ENCODE data around the gene PROX1.

The PROX1 gene

DNA sequence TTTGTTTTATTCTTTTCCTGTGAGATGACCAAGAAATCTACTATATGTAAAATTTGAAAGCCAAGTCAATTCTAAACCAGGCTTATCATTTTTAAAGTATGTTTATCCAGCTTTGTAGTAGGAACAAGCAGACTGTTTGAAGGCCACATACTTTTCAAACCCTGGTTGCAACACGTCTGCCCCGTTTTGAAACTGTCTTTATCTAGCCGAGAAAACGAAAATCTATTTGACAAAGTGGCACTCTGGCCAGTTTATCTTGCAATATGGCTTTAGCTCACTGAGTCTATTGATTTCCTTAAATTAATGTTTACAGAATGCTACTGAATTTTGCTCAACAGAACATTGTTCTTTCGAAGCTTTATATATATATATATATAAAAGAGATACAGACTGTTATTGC lies 39.7 kb downstream of the PROX1 start:
- no peak for ATAC-seq
- no peak for TF ChIP-seq ZNF70 (CRISPR knock-in tag; IDR thresholded peaks at IDR 0.05)
- TF ChIP-seq SNAI2 (CRISPR knock-in tag; IDR thresholded peaks at IDR 0.05): no peak
- TF ChIP-seq CSDC2 (CRISPR knock-in tag; IDR thresholded peaks at IDR 0.05): no peak
- TF ChIP-seq ISL1 (CRISPR knock-in tag; IDR thresholded peaks at IDR 0.05): no peak
- no peak for TF ChIP-seq OSR1 (CRISPR knock-in tag; IDR thresholded peaks at IDR 0.05)
- TF ChIP-seq, protein P1, sequence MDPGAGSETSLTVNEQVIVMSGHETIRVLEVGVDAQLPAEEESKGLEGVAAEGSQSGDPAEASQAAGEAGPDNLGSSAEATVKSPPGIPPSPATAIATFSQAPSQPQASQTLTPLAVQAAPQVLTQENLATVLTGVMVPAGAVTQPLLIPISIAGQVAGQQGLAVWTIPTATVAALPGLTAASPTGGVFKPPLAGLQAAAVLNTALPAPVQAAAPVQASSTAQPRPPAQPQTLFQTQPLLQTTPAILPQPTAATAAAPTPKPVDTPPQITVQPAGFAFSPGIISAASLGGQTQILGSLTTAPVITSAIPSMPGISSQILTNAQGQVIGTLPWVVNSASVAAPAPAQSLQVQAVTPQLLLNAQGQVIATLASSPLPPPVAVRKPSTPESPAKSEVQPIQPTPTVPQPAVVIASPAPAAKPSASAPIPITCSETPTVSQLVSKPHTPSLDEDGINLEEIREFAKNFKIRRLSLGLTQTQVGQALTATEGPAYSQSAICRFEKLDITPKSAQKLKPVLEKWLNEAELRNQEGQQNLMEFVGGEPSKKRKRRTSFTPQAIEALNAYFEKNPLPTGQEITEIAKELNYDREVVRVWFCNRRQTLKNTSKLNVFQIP (CRISPR knock-in tag; IDR thresholded peaks at IDR 0.05; ENCODE audit: borderline replicate concordance, low read depth): no peak
- TF ChIP-seq ZNF8 (CRISPR knock-in tag; IDR thresholded peaks at IDR 0.05): no peak
- TF ChIP-seq, protein P2, sequence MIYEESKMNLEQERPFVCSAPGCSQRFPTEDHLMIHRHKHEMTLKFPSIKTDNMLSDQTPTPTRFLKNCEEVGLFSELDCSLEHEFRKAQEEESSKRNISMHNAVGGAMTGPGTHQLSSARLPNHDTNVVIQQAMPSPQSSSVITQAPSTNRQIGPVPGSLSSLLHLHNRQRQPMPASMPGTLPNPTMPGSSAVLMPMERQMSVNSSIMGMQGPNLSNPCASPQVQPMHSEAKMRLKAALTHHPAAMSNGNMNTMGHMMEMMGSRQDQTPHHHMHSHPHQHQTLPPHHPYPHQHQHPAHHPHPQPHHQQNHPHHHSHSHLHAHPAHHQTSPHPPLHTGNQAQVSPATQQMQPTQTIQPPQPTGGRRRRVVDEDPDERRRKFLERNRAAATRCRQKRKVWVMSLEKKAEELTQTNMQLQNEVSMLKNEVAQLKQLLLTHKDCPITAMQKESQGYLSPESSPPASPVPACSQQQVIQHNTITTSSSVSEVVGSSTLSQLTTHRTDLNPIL (CRISPR knock-in tag; IDR thresholded peaks at IDR 0.05; ENCODE audit: low read depth): no peak

DNA sequence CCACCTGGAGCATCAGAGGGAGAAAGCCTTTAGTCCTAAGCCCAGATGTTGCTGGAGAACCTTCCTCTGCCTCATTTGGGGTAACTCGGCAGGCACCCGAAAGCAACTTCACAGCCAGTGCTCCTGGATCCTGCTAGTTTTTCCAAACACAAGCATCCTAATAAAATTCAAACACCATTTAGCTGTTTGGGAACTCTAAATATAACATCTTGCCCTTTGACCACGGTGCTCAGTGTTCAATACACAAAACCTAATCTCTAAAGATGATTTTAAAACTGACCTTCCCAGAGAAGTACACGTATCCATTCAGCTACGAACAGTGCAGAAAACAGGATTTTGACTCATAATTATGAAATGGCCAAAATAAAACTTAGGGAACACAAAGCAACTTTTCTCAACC lies 40.3 kb downstream of the PROX1 start:
- no peak for ATAC-seq
- TF ChIP-seq TOX (CRISPR knock-in tag; IDR thresholded peaks at IDR 0.05; ENCODE audit: borderline replicate concordance): no peak
- TF ChIP-seq RARB (CRISPR knock-in tag; IDR thresholded peaks at IDR 0.05): no peak
- TF ChIP-seq, protein P2 (CRISPR knock-in tag; IDR thresholded peaks at IDR 0.05; ENCODE audit: low read depth): no peak
- TF ChIP-seq ZFP3 (CRISPR knock-in tag; IDR thresholded peaks at IDR 0.05): no peak
- no peak for TF ChIP-seq TCF4 (CRISPR knock-in tag; IDR thresholded peaks at IDR 0.05; ENCODE audit: borderline replicate concordance)
- TF ChIP-seq ESRRG (CRISPR knock-in tag; IDR thresholded peaks at IDR 0.05): no peak

DNA sequence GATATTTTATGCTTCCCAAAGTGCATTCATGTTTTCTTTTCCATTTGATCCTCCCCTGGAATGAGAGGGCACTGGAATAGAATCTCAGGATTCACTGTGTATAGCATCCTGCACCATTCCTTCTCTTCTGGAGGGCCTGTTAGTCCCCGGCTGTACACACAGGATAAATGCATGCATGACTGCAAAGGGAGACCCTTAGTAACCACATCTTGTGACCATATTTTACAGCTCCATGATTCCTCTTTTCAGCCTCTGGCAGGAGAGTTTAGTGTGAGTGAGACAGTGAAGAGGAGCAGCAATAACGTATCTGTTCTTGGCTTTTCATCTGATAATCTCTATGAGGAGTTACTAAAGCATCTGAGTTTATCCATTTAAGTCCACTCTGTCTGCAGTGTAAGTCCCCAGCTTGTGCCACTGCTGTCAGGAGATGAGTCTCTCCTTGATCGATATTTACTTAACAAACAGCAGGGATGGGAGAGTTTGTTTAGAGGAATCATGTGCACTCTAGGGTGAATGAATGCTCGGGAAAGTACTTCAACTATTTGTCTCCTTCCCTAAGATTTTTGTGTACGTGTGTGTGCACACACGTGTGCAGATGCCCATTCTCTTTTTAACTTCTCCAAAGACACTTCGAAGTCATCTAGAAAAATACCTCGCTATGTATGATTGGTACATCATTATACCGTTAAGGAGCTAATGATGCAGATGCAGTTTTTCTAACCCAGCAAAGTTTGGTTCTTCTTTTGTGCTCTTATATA lies 41.1 kb downstream of the PROX1 start:
- TF ChIP-seq ZNF565 (CRISPR knock-in tag; conservative IDR thresholded peaks at IDR 0.05; ENCODE audit: low read depth): no peak
- ATAC-seq: no peak

DNA sequence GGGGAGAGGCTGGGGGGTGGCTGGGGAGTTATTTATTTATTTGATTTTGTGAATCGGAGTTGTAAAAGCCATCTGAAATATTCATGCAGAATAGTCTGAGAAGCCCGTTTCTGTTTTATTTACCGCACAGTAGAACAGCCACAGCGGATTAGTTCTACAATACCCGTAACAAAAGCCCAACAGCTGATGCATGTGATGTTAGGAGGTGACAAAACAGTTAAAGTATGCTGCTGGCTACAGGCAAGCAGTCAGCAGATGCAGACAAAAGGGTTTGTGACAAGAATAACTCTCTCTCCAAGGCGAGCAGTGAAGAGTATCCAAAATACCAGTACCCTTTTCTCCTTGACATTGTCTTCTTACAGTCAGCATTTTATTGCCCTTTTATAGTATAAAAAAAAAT lies 42.0 kb downstream of the PROX1 start:
- no peak for ATAC-seq

DNA sequence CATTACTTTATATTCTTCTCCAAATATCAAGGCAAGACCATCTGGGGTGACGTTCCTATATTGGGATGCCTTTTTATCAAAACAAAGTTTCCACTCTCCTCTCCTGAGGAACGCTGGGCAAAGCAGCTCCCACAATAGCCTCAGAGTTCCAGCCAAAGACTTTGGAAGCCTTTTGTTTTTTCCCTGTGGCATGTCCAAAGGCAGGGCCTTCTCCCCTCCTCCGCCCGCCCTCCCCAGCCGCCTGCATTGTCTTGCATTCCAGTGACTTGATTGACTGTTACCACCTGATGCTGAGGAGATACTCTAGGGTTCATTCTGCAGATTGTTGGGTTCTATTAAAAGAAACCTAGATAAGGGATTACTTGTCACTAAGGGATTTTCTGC lies 43.5 kb downstream of the PROX1 start:
- TF ChIP-seq, protein P3, sequence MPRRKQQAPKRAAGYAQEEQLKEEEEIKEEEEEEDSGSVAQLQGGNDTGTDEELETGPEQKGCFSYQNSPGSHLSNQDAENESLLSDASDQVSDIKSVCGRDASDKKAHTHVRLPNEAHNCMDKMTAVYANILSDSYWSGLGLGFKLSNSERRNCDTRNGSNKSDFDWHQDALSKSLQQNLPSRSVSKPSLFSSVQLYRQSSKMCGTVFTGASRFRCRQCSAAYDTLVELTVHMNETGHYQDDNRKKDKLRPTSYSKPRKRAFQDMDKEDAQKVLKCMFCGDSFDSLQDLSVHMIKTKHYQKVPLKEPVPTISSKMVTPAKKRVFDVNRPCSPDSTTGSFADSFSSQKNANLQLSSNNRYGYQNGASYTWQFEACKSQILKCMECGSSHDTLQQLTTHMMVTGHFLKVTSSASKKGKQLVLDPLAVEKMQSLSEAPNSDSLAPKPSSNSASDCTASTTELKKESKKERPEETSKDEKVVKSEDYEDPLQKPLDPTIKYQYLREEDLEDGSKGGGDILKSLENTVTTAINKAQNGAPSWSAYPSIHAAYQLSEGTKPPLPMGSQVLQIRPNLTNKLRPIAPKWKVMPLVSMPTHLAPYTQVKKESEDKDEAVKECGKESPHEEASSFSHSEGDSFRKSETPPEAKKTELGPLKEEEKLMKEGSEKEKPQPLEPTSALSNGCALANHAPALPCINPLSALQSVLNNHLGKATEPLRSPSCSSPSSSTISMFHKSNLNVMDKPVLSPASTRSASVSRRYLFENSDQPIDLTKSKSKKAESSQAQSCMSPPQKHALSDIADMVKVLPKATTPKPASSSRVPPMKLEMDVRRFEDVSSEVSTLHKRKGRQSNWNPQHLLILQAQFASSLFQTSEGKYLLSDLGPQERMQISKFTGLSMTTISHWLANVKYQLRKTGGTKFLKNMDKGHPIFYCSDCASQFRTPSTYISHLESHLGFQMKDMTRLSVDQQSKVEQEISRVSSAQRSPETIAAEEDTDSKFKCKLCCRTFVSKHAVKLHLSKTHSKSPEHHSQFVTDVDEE (CRISPR knock-in tag; IDR thresholded peaks at IDR 0.05): no peak
- TF ChIP-seq CSDC2 (CRISPR knock-in tag; IDR thresholded peaks at IDR 0.05) (no peak), OSR1 (CRISPR knock-in tag; IDR thresholded peaks at IDR 0.05) (no peak)
- no peak for ATAC-seq

More for the DNA sequence above, 42.0 kb downstream of the PROX1 start:
- TF ChIP-seq PPARA (CRISPR knock-in tag; IDR thresholded peaks at IDR 0.05; ENCODE audit: borderline replicate concordance) (no peak), ZC3H10 (CRISPR knock-in tag; IDR thresholded peaks at IDR 0.05) (no peak), ZNF8 (CRISPR knock-in tag; IDR thresholded peaks at IDR 0.05) (no peak), ZFP30 (CRISPR knock-in tag; IDR thresholded peaks at IDR 0.05) (no peak), ZNF70 (CRISPR knock-in tag; IDR thresholded peaks at IDR 0.05) (no peak), BACH2 (CRISPR knock-in tag; IDR thresholded peaks at IDR 0.05; ENCODE audit: borderline replicate concordance) (no peak), SNAI2 (CRISPR knock-in tag; IDR thresholded peaks at IDR 0.05) (no peak), CSDC2 (CRISPR knock-in tag; IDR thresholded peaks at IDR 0.05) (no peak)
- TF ChIP-seq, protein P4, sequence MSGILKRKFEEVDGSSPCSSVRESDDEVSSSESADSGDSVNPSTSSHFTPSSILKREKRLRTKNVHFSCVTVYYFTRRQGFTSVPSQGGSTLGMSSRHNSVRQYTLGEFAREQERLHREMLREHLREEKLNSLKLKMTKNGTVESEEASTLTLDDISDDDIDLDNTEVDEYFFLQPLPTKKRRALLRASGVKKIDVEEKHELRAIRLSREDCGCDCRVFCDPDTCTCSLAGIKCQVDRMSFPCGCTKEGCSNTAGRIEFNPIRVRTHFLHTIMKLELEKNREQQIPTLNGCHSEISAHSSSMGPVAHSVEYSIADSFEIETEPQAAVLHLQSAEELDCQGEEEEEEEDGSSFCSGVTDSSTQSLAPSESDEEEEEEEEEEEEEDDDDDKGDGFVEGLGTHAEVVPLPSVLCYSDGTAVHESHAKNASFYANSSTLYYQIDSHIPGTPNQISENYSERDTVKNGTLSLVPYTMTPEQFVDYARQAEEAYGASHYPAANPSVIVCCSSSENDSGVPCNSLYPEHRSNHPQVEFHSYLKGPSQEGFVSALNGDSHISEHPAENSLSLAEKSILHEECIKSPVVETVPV (CRISPR knock-in tag; IDR thresholded peaks at IDR 0.05): no peak
